Endodermal cell (in vitro differentiated cells): ENCODE measurements around the gene CITED2. TPM values are rescaled to one million over a fixed set of nuclear protein-coding genes. Genes with fewer than 3 reads are reported as not detected.
A peak's percentile ranks its signal among the peaks of the same experiment; 100 is the strongest.

ENCODE experiments used
- DNase-seq: peaks from one replicate; pipeline ENCODE4 v3.0.0-alpha.2; 2017
- H3K27ac ChIP-seq: 2 replicates; pipeline ENCODE4 v1.5.1; 2013; ENCODE audit warnings: mild to moderate bottlenecking, low read depth, low read length, moderate library complexity
- H3K27me3 ChIP-seq: 2 replicates; pipeline ENCODE4 v1.6.1; 2013; ENCODE audit warnings: mild to moderate bottlenecking, low read length, moderate library complexity; ENCODE audit not compliant: insufficient read depth, control insufficient read depth, poor library complexity, severe bottlenecking
- H3K36me3 ChIP-seq: 2 replicates; pipeline ENCODE4 v1.7.0; 2013; ENCODE audit warnings: mild to moderate bottlenecking, low read length, moderate library complexity; ENCODE audit not compliant: control insufficient read depth, insufficient read depth
- H3K4me1 ChIP-seq: one replicate; pipeline ENCODE4 v1.7.0; 2013; ENCODE audit warnings: low read length; ENCODE audit not compliant: control insufficient read depth, insufficient read depth
- H3K4me3 ChIP-seq: 2 replicates; pipeline ENCODE4 v1.5.1; 2013; ENCODE audit warnings: mild to moderate bottlenecking, low read length, moderate library complexity
- H3K9ac ChIP-seq: 2 replicates; pipeline ENCODE4 v1.6.1; 2013; ENCODE audit warnings: mild to moderate bottlenecking, low read length, moderate library complexity; ENCODE audit not compliant: poor library complexity, severe bottlenecking; ENCODE audit errors: extremely low read depth
- H3K9me3 ChIP-seq: 2 replicates; pipeline ENCODE4 v1.6.1; 2013; ENCODE audit warnings: mild to moderate bottlenecking, low read length, moderate library complexity; ENCODE audit not compliant: control insufficient read depth
- H3K27ac Mint-ChIP-seq: 2 replicates; pipeline ENCODE4 v1.8.0; 2020; ENCODE audit warnings: mixed read lengths
- H3K27me3 Mint-ChIP-seq: 2 replicates; pipeline ENCODE4 v1.8.0; 2021; ENCODE audit warnings: mild to moderate bottlenecking, mixed read lengths; ENCODE audit not compliant: insufficient read depth
- H3K36me3 Mint-ChIP-seq: 2 replicates; pipeline ENCODE4 v1.8.0; 2020; ENCODE audit warnings: low read depth, mixed read lengths
- H3K4me1 Mint-ChIP-seq: 2 replicates; pipeline ENCODE4 v1.8.0; 2020; ENCODE audit warnings: mixed read lengths
- H3K4me3 Mint-ChIP-seq: 2 replicates; pipeline ENCODE4 v1.8.0; 2020; ENCODE audit warnings: mild to moderate bottlenecking, moderate library complexity, mixed read lengths
- H3K9me3 Mint-ChIP-seq: 2 replicates; pipeline ENCODE4 v1.8.0; 2020; ENCODE audit warnings: mild to moderate bottlenecking, mixed read lengths
- CTCF ChIP-seq: fragments of 200-600 bp; sonication (generic); conservative IDR thresholded peaks from 2 replicates; pipeline ENCODE4 v1.5.0; 2021; ENCODE audit warnings: antibody characterized with exemption, mild to moderate bottlenecking
- WGBS, 2 experiments: methylation state at CpG; one replicate each; pipeline versions ENCODE4 v1.1.5 to v1.1.7; 2013; ENCODE audit warnings: missing lambda C conversion rate in 2 of 2, mixed read lengths in 1 of 2; ENCODE audit not compliant: insufficient coverage in 1 of 2, insufficient read length in 1 of 2; 5-methylcytosine and 5-hydroxymethylcytosine counted together
- total RNA-seq, 2 donors: library from RNA; stranded (reverse); fragmentation: NEBNext Ultra II Directional in 1 of 2; extraction: Animal tissue kit (Norgen Biotek cat#: 25700) in 1 of 2; gene quantifications; 2 replicates in 1 of 2; 3 replicates in 1 of 2; pipeline ENCODE4 v1.2.1, GENCODE V29; 2021

The CITED2 gene
- total RNA-seq, 2 donors from 2014 or later, result 80.2 to 118 TPM

GRCh38 chr6:139369068-139369467, 5.4 kb downstream of the CITED2 start:
- no peaks in the 10 kb centered on the region for H3K9me3 Mint-ChIP-seq
- Histone ChIP-seq H3K27me3 (no peaks in the 10 kb centered on the region), H3K4me1 (peaks cover 16% of the 10 kb centered on the region), H3K9me3 (no peaks in the 10 kb centered on the region), H3K4me3 (peak overlapping the region; percentile 73), H3K27ac (peak overlapping the region; percentile 96), H3K9ac (peak overlapping the region; percentile 73), H3K36me3 (peaks cover 22% of the 10 kb centered on the region)
- H3K27ac Mint-ChIP-seq, result peak overlapping the region; percentile 98
- H3K36me3 Mint-ChIP-seq, result peaks cover 16% of the 10 kb centered on the region
- no peak for TF ChIP-seq CTCF
- 0 to 8% methylated on average over 2 of the region's 2 CpGs for WGBS, 2 experiments
- peak overlapping the region; percentile 30 for H3K4me3 Mint-ChIP-seq
- H3K4me1 Mint-ChIP-seq, result peaks cover 51% of the 10 kb centered on the region
- peak; percentile 76 for DNase-seq
- H3K27me3 Mint-ChIP-seq, result no peaks in the 10 kb centered on the region

GRCh38 chr6:139368661-139369060, 5.8 kb downstream of the CITED2 start:
- Mint-ChIP-seq H3K27ac (peak overlapping the region; percentile 98), H3K36me3 (peaks cover 13% of the 10 kb centered on the region), H3K27me3 (no peaks in the 10 kb centered on the region), H3K4me3 (peak overlapping the region; percentile 30), H3K4me1 (peaks cover 51% of the 10 kb centered on the region), H3K9me3 (no peaks in the 10 kb centered on the region)
- H3K36me3 ChIP-seq, result peaks cover 21% of the 10 kb centered on the region
- peaks cover 16% of the 10 kb centered on the region for H3K4me1 ChIP-seq
- 17 to 25% methylated on average over 1 of the region's 1 CpG for WGBS, 2 experiments
- TF ChIP-seq CTCF, result no peak
- peak; percentile 58 for DNase-seq
- no peaks in the 10 kb centered on the region for H3K9me3 ChIP-seq
- H3K27me3 ChIP-seq, result no peaks in the 10 kb centered on the region
- H3K27ac ChIP-seq, result peak overlapping the region; percentile 96
- peak overlapping the region; percentile 73 for H3K4me3 ChIP-seq
- peak overlapping the region; percentile 73 for H3K9ac ChIP-seq

- Histone ChIP-seq H3K4me3 (peak overlapping the region; percentile 73), H3K9me3 (no peaks in the 10 kb centered on the region), H3K4me1 (peaks cover 16% of the 10 kb centered on the region), H3K27ac (peak overlapping the region; percentile 96), H3K36me3 (peaks cover 16% of the 10 kb centered on the region), H3K27me3 (no peaks in the 10 kb centered on the region), H3K9ac (peak overlapping the region; percentile 73)
- peak overlapping the region; percentile 30 for H3K4me3 Mint-ChIP-seq
- H3K4me1 Mint-ChIP-seq, result peaks cover 51% of the 10 kb centered on the region
- no peaks in the 10 kb centered on the region for H3K9me3 Mint-ChIP-seq
- peak overlapping the region; percentile 98 for H3K27ac Mint-ChIP-seq
- peaks cover 8% of the 10 kb centered on the region for H3K36me3 Mint-ChIP-seq
- DNase-seq, result peak; percentile 88
- no peak for TF ChIP-seq CTCF
- WGBS, 2 experiments, result 0 to 2% methylated on average over 3 to 8 of the region's 8 CpGs
- H3K27me3 Mint-ChIP-seq, result no peaks in the 10 kb centered on the region
Measured at GRCh38 chr6:139367810-139368351, 6.6 kb downstream of the CITED2 start.
